CD1c-positive myeloid dendritic cell (primary cell): ENCODE data around the gene DDX6.
"Not testable (repeated sequence)": the region's sequence is repeated elsewhere in the genome, so short reads cannot be mapped to it uniquely, and the experiment has no call there.

Source experiments
- DNase-seq: peaks from one replicate; pipeline ENCODE4 v3.0.0-alpha.2; 2016; ENCODE audit errors: extremely low spot score

Gene DDX6, protein sequence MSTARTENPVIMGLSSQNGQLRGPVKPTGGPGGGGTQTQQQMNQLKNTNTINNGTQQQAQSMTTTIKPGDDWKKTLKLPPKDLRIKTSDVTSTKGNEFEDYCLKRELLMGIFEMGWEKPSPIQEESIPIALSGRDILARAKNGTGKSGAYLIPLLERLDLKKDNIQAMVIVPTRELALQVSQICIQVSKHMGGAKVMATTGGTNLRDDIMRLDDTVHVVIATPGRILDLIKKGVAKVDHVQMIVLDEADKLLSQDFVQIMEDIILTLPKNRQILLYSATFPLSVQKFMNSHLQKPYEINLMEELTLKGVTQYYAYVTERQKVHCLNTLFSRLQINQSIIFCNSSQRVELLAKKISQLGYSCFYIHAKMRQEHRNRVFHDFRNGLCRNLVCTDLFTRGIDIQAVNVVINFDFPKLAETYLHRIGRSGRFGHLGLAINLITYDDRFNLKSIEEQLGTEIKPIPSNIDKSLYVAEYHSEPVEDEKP

DNA sequence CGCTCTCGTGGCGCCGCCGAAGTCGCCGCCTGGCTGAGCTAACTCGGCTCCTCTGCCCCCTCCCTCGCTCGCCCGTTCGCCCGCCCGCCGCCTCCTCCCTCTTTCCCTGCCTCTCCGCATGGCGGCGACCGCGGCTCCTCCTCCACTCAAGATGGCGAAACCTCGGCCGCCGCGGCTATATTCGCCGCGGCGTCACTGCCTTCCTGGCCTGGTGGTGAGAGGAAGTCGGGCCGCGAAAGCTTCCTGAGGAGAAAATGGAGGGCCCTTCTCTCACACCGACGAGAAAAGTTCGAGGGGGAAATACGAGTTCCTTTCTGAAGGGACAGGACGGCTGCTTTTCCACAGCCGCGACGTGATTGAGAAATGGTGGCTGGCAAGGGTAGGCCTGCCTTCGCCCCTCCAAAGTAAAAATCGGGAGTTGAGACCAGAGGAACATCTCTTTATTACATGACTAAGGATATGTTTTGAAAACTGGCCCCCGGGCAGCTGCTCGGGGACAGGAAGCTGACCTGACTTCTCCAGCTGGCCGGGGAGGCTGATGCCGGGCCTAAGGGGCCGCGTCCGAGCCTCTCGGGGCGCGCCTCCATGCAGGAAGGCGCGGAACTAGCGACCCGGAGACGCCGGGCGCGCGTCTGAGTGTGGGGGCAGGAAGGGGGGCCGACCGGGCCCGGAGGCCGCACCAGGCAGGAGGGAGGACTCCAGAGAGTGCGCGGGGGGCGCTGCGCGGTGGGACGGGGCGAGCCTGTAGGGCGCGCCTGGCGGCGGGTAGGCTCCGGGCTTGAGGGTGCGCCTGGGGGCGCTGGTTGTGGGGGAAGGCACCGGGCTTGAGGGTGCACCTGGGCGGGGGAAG, at the start of gene DDX6:
Gene DDX6 (minus strand): TSS at position 54 of the 850 bp plus-strand sequence. CDS start 4,913 bp downstream, outside the sequence.
- peak; percentile 95 for DNase-seq

DNA sequence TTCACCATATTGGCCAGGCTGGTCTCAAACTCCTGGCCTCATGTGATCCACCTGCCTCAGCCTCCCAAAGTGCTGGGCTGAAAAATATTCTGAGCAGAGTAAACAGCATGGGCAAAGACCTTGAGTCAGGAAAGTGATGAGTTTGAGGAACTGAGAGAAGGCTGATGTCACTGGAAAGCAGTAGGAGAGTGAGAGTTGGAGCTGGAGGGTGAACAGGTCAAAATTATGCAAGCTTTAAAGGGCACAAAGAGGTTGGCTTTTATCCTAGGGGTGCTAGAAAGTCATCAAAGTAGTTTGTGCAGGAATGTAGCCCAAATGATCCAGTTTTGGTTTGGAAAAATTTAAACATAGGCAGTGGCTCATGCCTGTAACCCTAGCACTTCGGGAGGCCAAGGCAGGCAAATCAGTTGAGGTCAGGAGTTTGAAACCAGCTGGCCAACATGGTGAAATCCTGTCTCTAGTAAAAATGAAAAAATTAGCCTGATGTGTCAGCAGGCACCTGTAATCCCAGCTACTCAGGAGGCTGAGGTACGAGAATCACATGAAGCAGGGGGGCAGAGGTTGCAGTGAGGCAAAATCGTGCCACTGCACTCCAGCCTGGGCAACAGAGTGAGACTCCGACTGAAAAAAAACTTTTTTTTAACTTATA, 48.1 kb upstream of the DDX6 start:
- DNase-seq = peak; percentile 81

GRCh38 chr11:118837868-118838267, 46.9 kb upstream of the DDX6 start:
- peak; percentile 39 for DNase-seq

- peak; percentile 64 for DNase-seq
Measured at GRCh38 chr11:118834427-118835028, 43.6 kb upstream of the DDX6 start.

DNA sequence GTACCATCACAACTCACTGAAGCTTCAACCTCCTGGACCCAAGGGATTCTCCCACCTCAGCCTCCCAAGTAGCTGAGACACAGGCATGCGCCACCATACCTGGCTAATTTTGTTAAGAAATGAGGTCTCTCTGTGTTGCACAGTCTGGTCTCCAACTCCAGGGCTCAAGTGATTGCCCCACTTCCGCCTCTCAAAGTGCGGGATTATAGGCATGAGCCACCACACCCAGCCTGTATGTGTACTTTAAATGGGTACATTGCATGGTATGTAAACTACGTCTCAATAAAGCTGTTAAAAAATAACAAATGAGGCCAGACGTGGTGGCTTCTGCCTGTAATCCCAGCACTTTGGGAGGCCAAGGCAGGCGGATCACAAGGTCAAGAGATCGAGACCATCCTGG, 36.2 kb upstream of the DDX6 start:
- no peak for DNase-seq

DNA sequence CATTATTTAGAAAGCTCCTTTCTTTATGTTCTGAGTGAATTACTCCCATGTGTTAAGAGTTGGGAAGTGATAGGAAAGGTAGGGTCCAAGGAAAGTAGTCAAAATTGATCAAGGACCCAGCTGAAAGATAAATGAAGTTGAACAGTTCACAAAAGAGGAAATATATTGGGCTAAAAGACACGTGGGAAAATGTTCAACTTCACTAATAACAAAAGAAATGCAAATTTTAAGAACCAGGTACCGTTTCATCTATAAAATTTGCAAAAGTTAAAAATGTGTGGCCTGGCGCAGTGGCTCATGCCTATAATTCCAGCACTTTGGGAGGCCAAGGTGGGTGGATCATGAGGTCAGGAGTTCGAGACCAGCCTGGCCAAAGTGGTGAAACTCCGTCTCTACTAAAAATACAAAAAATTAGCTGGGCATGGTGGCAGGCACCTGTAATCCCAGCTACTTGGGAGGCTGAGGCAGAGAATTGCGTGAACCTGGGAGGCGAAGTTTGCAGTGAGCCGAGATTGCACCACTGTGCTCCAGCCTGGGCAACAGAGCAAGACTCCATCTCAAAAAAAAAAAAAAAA, 32.1 kb upstream of the DDX6 start:
- not testable (repeated sequence) for DNase-seq

DNA sequence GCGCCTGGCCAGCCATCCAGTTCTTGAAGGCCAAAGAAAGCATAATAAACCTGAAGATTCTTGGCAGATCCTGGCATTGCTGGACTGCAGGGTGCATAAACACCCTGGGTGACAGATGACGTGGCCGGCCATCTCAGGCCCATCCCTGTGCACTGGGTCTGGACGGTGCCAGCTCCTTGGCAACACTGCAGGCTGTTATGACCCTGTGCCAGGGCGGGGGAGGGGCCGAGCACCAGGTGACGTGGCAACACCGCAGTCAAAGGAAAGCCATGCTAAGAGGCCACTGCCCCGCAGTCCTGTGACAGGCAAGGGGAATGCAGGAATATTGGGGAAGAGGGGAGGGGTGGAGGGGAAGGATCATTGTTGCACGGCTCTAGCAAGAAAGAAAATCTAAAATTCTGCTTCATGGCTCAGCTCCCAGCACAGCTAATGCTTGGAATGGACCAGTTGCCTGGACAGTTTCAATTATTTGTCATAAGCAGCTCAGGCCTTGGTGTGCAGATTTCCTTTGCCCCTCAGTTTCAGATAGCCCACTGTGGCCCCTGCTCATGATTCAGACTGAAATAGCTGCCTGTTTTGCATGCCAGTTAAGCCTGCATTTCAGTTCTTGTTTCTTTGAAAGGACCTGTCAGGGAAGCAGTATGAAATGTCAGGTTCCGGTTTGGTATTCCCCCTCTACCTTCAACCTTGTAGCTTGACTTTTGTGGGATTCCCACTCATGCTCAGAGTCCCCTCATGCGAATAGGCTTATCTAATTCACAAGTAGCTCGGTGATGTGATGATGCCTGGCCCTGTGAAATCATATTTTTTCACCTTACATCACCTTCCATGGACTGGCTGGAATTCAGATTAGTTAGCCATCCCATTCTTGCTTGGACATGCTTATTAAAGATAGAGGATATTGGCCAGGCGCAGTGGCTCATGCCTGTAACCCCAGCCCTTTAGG, 29.7 kb upstream of the DDX6 start:
- peak; percentile 53 for DNase-seq

GRCh38 chr11:118820025-118820379, 29.0 kb upstream of the DDX6 start:
- not testable (repeated sequence) for DNase-seq

DNA sequence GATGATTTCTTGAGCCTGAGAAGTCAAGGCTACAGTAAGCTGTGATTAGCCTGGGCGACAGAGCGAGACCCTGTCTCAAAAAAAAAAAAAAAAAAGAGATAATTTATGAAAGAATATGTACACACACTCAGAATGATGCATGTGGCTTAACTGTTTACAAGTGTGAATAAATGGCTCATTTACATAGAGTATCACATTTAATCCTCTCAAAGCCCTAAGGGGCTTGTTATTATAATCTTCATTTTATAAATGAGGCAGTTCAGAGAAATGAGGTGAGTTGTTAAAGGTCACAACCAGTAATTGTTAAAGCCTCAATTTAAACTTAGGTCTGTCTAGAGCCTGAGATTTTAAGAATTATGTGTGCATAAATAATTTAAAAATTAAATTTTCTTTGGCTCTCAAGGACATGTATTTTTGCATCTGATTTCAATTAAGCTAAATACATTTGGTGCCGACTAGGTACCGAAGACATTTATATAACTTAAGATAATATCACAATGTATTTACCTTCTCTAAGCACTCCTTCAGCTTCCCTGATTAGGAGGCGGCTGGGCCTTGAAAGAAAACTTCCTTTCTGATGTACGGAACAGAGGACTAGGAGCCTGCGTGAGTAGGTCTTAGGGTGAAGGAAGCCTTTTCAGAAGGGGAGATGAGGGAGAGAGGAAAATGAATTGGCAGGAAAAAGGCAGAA, 28.5 kb upstream of the DDX6 start:
- no peak for DNase-seq

DNA sequence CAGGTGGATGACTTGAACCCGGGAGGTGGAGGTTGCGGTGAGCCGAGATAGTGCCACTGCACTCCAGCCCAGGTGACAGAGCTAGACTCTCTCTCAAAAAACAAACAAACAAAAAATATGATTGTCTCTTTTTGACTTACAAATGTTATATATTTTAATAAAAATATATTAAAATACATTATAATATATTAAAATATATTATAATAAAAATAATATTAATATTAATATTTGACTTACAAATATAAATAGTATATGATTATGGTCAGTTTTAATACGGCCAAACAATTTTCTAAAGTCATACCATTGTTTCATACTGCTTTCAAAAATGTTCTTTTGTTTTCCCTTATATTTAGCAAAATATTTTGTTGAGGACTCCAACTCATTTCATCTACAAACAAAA, 27.2 kb upstream of the DDX6 start:
- DNase-seq = no peak

DNA sequence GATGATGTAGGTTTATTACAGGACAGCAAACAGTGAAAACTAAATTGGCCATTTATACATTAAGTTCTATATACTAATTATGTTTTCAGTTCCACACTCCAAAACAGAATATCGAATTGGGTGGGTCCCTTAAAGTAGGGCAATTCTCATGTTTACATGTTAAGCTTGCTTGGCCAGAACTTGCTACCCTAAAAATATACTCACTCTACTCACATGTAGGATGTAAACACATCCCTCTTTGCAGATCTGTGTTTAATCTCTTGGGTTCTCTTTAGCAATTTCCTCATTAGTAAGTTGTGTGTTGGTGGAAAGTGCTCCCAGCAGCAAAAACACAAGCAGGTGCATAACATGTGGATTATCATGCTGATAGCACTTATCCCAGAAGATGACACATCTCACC, 22.6 kb upstream of the DDX6 start:
- DNase-seq = no peak

DNA sequence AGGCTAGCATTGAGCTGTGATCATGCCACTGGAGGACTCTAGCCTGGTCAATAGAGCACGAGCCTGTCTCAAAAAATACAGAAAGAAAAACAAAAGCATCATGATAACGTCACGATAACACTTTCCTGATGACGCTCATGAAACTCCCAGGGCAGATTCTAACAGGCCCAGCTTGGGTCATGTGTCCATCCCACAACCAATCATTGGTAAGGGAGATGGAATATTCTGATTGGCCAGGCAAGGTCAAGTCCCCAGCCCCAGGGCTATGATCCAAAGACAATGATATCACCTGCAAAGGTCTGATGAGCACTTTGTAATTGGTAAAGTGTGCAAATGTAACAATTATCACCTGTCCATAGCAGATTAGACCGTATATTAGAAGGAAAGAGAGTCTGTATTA, 21.5 kb upstream of the DDX6 start:
- no peak for DNase-seq

GRCh38 chr11:118807800-118808778, 17.1 kb upstream of the DDX6 start:
- DNase-seq = no peak

GRCh38 chr11:118806400-118806799, 15.4 kb upstream of the DDX6 start:
- DNase-seq = no peak

DNA sequence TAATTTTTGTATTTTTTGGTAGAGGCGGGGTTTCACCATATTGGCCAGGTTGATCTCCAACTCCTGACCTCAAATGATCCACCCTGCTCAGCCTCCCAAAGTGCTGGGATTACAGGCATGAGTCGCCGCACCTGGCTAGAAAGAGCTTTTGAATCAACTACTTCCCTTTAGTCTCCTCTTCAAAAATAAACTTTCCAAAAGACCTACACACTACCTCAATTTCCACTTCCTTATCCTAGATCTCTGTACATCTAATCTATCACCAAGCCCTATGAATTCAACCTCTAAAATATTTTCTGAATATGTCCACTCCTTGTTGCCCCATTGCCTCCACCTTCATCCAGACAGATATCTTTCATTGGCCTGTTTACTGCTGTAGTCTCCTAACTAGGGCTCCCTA, 13.1 kb upstream of the DDX6 start:
- no peak for DNase-seq

DNA sequence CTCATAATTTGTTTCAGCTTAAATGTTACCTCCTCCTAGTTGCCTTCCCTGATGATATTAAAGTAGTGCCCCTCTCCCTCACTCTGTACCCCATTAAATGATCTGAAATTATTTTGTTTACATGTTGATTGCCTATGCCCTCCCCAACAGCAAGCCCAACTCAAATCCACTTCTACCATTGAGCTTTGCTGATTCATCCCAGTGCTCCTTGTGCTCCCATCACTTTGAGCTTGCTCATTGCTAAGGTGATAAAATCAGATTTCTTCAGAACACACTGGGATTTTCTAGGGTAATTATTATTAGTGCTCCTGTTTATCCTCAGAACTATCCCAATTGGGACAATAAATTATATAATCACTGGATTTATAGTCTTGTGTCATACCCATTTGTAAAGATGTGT, 8.4 kb upstream of the DDX6 start:
- DNase-seq = no peak

- DNase-seq = no peak
Measured at GRCh38 chr11:118797510-118797909, 6.5 kb upstream of the DDX6 start.

GRCh38 chr11:118792570-118793124, 1.7 kb upstream of the DDX6 start:
- peak; percentile 93 for DNase-seq
